ENCODE measurements around the gene XYLT1.

Gene XYLT1

DNA sequence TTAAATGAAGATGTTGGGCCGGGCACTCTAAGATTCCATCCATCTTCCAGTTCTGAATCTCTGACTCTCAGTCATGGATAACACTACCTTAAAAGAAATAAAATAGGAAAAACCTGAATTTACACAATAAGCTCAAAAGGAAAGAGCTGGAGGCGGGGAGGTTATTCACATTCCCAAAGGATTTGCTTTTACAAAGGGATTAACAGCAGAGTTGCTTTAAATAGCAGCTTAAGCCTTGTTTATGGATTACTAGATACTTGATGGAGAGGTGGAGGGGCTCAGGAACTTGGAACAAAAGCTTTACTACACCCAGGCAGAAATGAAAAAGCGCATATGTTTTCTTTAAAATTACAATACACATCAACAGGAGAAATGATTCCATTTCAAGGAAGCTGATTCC, 84.5 kb downstream of the XYLT1 start:
- Histone ChIP-seq H3K14ac (ENCODE audit: low read length in 2 of 2) (no peak overlapping the region), H3K23ac (ENCODE audit: low read length in 2 of 2) (no peak overlapping the region), H2BK12ac (ENCODE audit: low read length in 2 of 2) (no peak overlapping the region), H4K8ac (ENCODE audit: low read length) (no peak overlapping the region), H2BK120ac (ENCODE audit: low read depth, low read length) (no peak overlapping the region), H3K18ac (ENCODE audit: low read depth in 1 of 2, low read length in 2 of 2) (no peak overlapping the region), H3K9ac (ENCODE audit: low read length) (no peak overlapping the region), H3K4ac (ENCODE audit: low read depth in 1 of 2, low read length in 2 of 2) (no peak overlapping the region), H2BK15ac (ENCODE audit: low read depth, poor library complexity, severe bottlenecking) (no peak overlapping the region), H2AK5ac (ENCODE audit: low read length, severe bottlenecking) (no peak overlapping the region), H3K4me2 (ENCODE audit: low read length, poor library complexity, severe bottlenecking) (no peak overlapping the region), H3K9me3 (ENCODE audit: control insufficient read depth, low read length) (no peaks in the 10 kb centered on the region), H2BK5ac (ENCODE audit: low read depth, low read length, poor library complexity, severe bottlenecking) (no peak overlapping the region), H3K79me1 (replicated peaks; ENCODE audit: low read length, poor library complexity, severe bottlenecking) (no peaks in the 10 kb centered on the region), H2AFZ (ENCODE audit: low read depth, low read length) (no peak overlapping the region), H3K4me1 (ENCODE audit: control insufficient read depth, insufficient read depth, low read depth, low read length) (no peaks in the 10 kb centered on the region), H3K27me3 (ENCODE audit: control insufficient read depth in 1 of 2, insufficient read depth in 1 of 2, low read length in 2 of 2) (no peaks in the 10 kb centered on the region), H3K36me3 (ENCODE audit: control insufficient read depth in 1 of 2, insufficient read depth in 2 of 2, low read depth in 1 of 2, low read length in 2 of 2) (peaks cover 0 to 3% of the 10 kb centered on the region in 2 experiments), H4K91ac (ENCODE audit: low read length) (no peak overlapping the region), H3K27ac (ENCODE audit: low read length, poor library complexity, severe bottlenecking) (no peak overlapping the region), H3K4me3 (ENCODE audit: insufficient read depth in 1 of 2, low read depth in 1 of 2, low read length in 2 of 2) (no peak overlapping the region)
- WGBS, result 89% methylated on average over 1 of the region's 3 CpGs
- DNase-seq, result no peak

DNA sequence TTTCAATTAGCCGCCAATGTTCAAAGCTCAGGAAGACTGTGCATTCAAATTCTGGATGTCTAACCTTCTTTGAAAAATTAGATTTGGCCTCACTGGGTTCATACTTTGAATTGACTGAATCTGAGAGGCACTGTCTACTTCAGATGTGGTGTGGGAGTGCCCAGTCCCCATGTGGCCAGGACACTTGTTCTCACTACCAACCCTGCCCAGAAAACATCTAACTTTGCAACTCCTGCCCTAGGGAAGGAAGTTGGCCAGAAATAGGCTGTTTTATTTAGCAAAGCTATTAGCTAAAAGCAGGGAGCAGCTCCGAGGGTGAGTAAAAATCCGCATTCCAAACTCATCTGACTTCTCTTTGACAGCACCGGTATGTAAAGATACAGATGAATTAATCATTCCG, 86.3 kb downstream of the XYLT1 start:
- Histone ChIP-seq H2BK120ac (ENCODE audit: low read depth, low read length) (no peak overlapping the region), H2BK5ac (ENCODE audit: low read depth, low read length, poor library complexity, severe bottlenecking) (no peak overlapping the region), H2AFZ (ENCODE audit: low read depth, low read length) (no peak overlapping the region), H4K91ac (ENCODE audit: low read length) (no peak overlapping the region), H3K36me3 (ENCODE audit: control insufficient read depth in 1 of 2, insufficient read depth in 2 of 2, low read depth in 1 of 2, low read length in 2 of 2) (peaks cover 0 to 3% of the 10 kb centered on the region in 2 experiments), H3K4ac (ENCODE audit: low read depth in 1 of 2, low read length in 2 of 2) (no peak overlapping the region), H3K14ac (ENCODE audit: low read length in 2 of 2) (no peak overlapping the region), H3K9me3 (ENCODE audit: control insufficient read depth, low read length) (no peaks in the 10 kb centered on the region), H3K4me2 (ENCODE audit: low read length, poor library complexity, severe bottlenecking) (no peak overlapping the region), H2AK5ac (ENCODE audit: low read length, severe bottlenecking) (no peak overlapping the region), H3K27ac (ENCODE audit: low read length, poor library complexity, severe bottlenecking) (no peak overlapping the region), H3K4me1 (ENCODE audit: control insufficient read depth, insufficient read depth, low read depth, low read length) (no peaks in the 10 kb centered on the region), H3K79me1 (replicated peaks; ENCODE audit: low read length, poor library complexity, severe bottlenecking) (no peaks in the 10 kb centered on the region), H3K4me3 (ENCODE audit: insufficient read depth in 1 of 2, low read depth in 1 of 2, low read length in 2 of 2) (no peak overlapping the region), H4K8ac (ENCODE audit: low read length) (no peak overlapping the region), H2BK12ac (ENCODE audit: low read length in 2 of 2) (no peak overlapping the region), H3K9ac (ENCODE audit: low read length) (no peak overlapping the region), H3K18ac (ENCODE audit: low read depth in 1 of 2, low read length in 2 of 2) (no peak overlapping the region), H2BK15ac (ENCODE audit: low read depth, poor library complexity, severe bottlenecking) (no peak overlapping the region), H3K23ac (ENCODE audit: low read length in 2 of 2) (no peak overlapping the region), H3K27me3 (ENCODE audit: control insufficient read depth in 1 of 2, insufficient read depth in 1 of 2, low read length in 2 of 2) (no peaks in the 10 kb centered on the region)
- DNase-seq, result no peak
- WGBS, result 92% methylated on average over 5 of the region's 5 CpGs

DNA sequence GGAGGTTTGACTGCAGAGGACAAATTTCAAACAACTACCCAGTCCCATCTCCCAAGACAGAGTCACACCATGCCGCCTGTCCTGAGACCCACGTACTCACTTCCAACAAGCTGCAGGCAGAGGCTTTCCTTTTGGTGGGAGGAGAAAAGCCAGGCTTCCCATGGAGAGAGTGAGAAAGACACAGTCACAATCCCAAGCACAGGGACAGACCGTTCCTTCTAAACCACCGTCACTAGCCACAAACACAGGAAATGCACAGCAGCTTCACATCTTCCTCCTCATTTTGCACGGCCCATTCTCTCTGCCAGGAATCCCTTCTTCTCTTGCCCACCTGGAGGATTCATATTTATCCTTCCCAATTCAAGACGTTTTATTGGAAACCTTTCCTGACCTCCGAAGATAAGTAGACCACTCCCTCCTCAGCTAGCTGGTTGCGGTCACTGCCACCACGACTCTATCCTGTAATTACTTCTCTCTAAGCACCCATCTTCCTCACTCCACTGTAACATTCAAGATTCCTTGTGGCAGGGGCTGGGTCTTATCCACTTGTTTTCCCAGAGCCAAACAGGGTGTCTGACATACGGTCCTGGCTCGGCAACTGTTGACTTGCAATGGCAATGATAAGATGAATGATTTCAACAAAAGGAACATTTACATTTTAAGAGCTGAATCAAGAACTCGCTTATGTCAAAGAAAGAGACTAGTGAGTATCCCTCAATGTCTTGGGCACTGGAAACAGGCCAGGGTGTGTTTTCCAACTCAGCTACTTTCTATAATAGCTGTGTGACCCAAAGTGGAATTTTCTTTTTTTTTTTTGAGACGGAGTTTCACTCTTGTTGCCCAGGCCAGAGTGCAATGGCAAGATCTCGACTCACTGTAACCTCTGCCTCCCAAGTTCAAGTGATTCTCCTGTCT, 87.6 kb downstream of the XYLT1 start:
- H3K4me2 ChIP-seq (ENCODE audit: low read length, poor library complexity, severe bottlenecking), result no peak overlapping the region
- H3K36me3 ChIP-seq (ENCODE audit: control insufficient read depth in 1 of 2, insufficient read depth in 2 of 2, low read depth in 1 of 2, low read length in 2 of 2), result peaks cover 0 to 3% of the 10 kb centered on the region in 2 experiments
- 31% methylated on average over 12 of the region's 14 CpGs for WGBS
- H3K4me3 ChIP-seq (ENCODE audit: insufficient read depth in 1 of 2, low read depth in 1 of 2, low read length in 2 of 2), result no peak overlapping the region
- no peaks in the 10 kb centered on the region for H3K79me1 ChIP-seq (replicated peaks; ENCODE audit: low read length, poor library complexity, severe bottlenecking)
- H4K91ac ChIP-seq (ENCODE audit: low read length), result no peak overlapping the region
- H2BK5ac ChIP-seq (ENCODE audit: low read depth, low read length, poor library complexity, severe bottlenecking), result no peak overlapping the region
- no peak overlapping the region for H2AFZ ChIP-seq (ENCODE audit: low read depth, low read length)
- no peak overlapping the region for H2BK15ac ChIP-seq (ENCODE audit: low read depth, poor library complexity, severe bottlenecking)
- H3K27ac ChIP-seq (ENCODE audit: low read length, poor library complexity, severe bottlenecking), result no peak overlapping the region
- no peak overlapping the region for H4K8ac ChIP-seq (ENCODE audit: low read length)
- H2AK5ac ChIP-seq (ENCODE audit: low read length, severe bottlenecking), result no peak overlapping the region
- H2BK120ac ChIP-seq (ENCODE audit: low read depth, low read length), result no peak overlapping the region
- H3K18ac ChIP-seq (ENCODE audit: low read depth in 1 of 2, low read length in 2 of 2), result no peak overlapping the region
- H3K9me3 ChIP-seq (ENCODE audit: control insufficient read depth, low read length), result no peaks in the 10 kb centered on the region
- no peaks in the 10 kb centered on the region for H3K4me1 ChIP-seq (ENCODE audit: control insufficient read depth, insufficient read depth, low read depth, low read length)
- H2BK12ac ChIP-seq (ENCODE audit: low read length in 2 of 2), result no peak overlapping the region
- no peak overlapping the region for H3K14ac ChIP-seq (ENCODE audit: low read length in 2 of 2)
- no peak overlapping the region for H3K9ac ChIP-seq (ENCODE audit: low read length)
- no peak for DNase-seq
- H3K23ac ChIP-seq (ENCODE audit: low read length in 2 of 2), result no peak overlapping the region
- no peak overlapping the region for H3K4ac ChIP-seq (ENCODE audit: low read depth in 1 of 2, low read length in 2 of 2)
- no peaks in the 10 kb centered on the region for H3K27me3 ChIP-seq (ENCODE audit: control insufficient read depth in 1 of 2, insufficient read depth in 1 of 2, low read length in 2 of 2)

GRCh38 chr16:17382514-17382913, 88.2 kb downstream of the XYLT1 start:
- no peak overlapping the region for H3K14ac ChIP-seq (ENCODE audit: low read length in 2 of 2)
- H3K4ac ChIP-seq (ENCODE audit: low read depth in 1 of 2, low read length in 2 of 2), result no peak overlapping the region
- H2AFZ ChIP-seq (ENCODE audit: low read depth, low read length), result no peak overlapping the region
- H3K23ac ChIP-seq (ENCODE audit: low read length in 2 of 2), result no peak overlapping the region
- H4K91ac ChIP-seq (ENCODE audit: low read length), result no peak overlapping the region
- DNase-seq, result no peak
- H3K4me2 ChIP-seq (ENCODE audit: low read length, poor library complexity, severe bottlenecking), result no peak overlapping the region
- H2BK15ac ChIP-seq (ENCODE audit: low read depth, poor library complexity, severe bottlenecking), result no peak overlapping the region
- no peak overlapping the region for H2BK120ac ChIP-seq (ENCODE audit: low read depth, low read length)
- H3K9ac ChIP-seq (ENCODE audit: low read length), result no peak overlapping the region
- H3K79me1 ChIP-seq (replicated peaks; ENCODE audit: low read length, poor library complexity, severe bottlenecking), result no peaks in the 10 kb centered on the region
- no peaks in the 10 kb centered on the region for H3K9me3 ChIP-seq (ENCODE audit: control insufficient read depth, low read length)
- H3K27me3 ChIP-seq (ENCODE audit: control insufficient read depth in 1 of 2, insufficient read depth in 1 of 2, low read length in 2 of 2), result no peaks in the 10 kb centered on the region
- H2BK5ac ChIP-seq (ENCODE audit: low read depth, low read length, poor library complexity, severe bottlenecking), result no peak overlapping the region
- H2AK5ac ChIP-seq (ENCODE audit: low read length, severe bottlenecking), result no peak overlapping the region
- peaks cover 0 to 3% of the 10 kb centered on the region in 2 experiments for H3K36me3 ChIP-seq (ENCODE audit: control insufficient read depth in 1 of 2, insufficient read depth in 2 of 2, low read depth in 1 of 2, low read length in 2 of 2)
- H3K4me1 ChIP-seq (ENCODE audit: control insufficient read depth, insufficient read depth, low read depth, low read length), result no peaks in the 10 kb centered on the region
- H3K18ac ChIP-seq (ENCODE audit: low read depth in 1 of 2, low read length in 2 of 2), result no peak overlapping the region
- WGBS, result 43% methylated on average over 6 of the region's 6 CpGs
- H3K27ac ChIP-seq (ENCODE audit: low read length, poor library complexity, severe bottlenecking), result no peak overlapping the region
- no peak overlapping the region for H4K8ac ChIP-seq (ENCODE audit: low read length)
- no peak overlapping the region for H2BK12ac ChIP-seq (ENCODE audit: low read length in 2 of 2)
- no peak overlapping the region for H3K4me3 ChIP-seq (ENCODE audit: insufficient read depth in 1 of 2, low read depth in 1 of 2, low read length in 2 of 2)

Data from mesenchymal stem cell (in vitro differentiated cells and primary cell).